Mammary epithelial cell (primary cell): Measurements from ENCODE around the gene ADGB.
"Not testable (repeated sequence)": the region's sequence is repeated elsewhere in the genome, so short reads cannot be mapped to it uniquely, and the experiment has no call there.

ENCODE experiments used
- CTCF ChIP-seq, 2 donors: IDR thresholded peaks in 1 of 2; conservative IDR thresholded peaks in 1 of 2; 2 replicates each; pipeline ENCODE4 v1.5.1; 2011 to 2012; ENCODE audit warnings: inconsistent platforms in 2 of 2, low read length in 2 of 2, mild to moderate bottlenecking in 2 of 2, control low read depth in 1 of 2, low read depth in 1 of 2; ENCODE audit not compliant: insufficient read depth in 1 of 2; ENCODE audit errors: extremely low read depth in 1 of 2
- EZH2 ChIP-seq: IDR thresholded peaks from 2 replicates; pipeline ENCODE4 v1.6.1; 2012; ENCODE audit warnings: low read length, inconsistent platforms, borderline replicate concordance

GRCh38 chr6:146815511-146816462, 217.0 kb downstream of the ADGB start:
- TF ChIP-seq CTCF (conservative IDR thresholded peaks at IDR 0.05 in 1 of 2, IDR thresholded peaks at IDR 0.05 in 1 of 2; ENCODE audit: extremely low read depth in 1 of 2, insufficient read depth in 1 of 2, low read depth in 1 of 2, low read length in 2 of 2); EZH2: not testable (repeated sequence)
